Endodermal cell (in vitro differentiated cells): ENCODE results near the gene SLC35D2. TPM values are rescaled to one million over a fixed set of nuclear protein-coding genes. Genes with fewer than 3 reads are reported as not detected.
"Not testable (repeated sequence)": the region's sequence is repeated elsewhere in the genome, so short reads cannot be mapped to it uniquely, and the experiment has no call there.

Experiments used
- DNase-seq: peaks from one replicate; pipeline ENCODE4 v3.0.0-alpha.2; 2017
- H3K27ac ChIP-seq: 2 replicates; pipeline ENCODE4 v1.5.1; 2013; ENCODE audit warnings: mild to moderate bottlenecking, low read depth, low read length, moderate library complexity
- H3K27me3 ChIP-seq: 2 replicates; pipeline ENCODE4 v1.6.1; 2013; ENCODE audit warnings: mild to moderate bottlenecking, low read length, moderate library complexity; ENCODE audit not compliant: insufficient read depth, control insufficient read depth, poor library complexity, severe bottlenecking
- H3K36me3 ChIP-seq: 2 replicates; pipeline ENCODE4 v1.7.0; 2013; ENCODE audit warnings: mild to moderate bottlenecking, low read length, moderate library complexity; ENCODE audit not compliant: control insufficient read depth, insufficient read depth
- H3K4me1 ChIP-seq: one replicate; pipeline ENCODE4 v1.7.0; 2013; ENCODE audit warnings: low read length; ENCODE audit not compliant: control insufficient read depth, insufficient read depth
- H3K4me3 ChIP-seq: 2 replicates; pipeline ENCODE4 v1.5.1; 2013; ENCODE audit warnings: mild to moderate bottlenecking, low read length, moderate library complexity
- H3K9ac ChIP-seq: 2 replicates; pipeline ENCODE4 v1.6.1; 2013; ENCODE audit warnings: mild to moderate bottlenecking, low read length, moderate library complexity; ENCODE audit not compliant: poor library complexity, severe bottlenecking; ENCODE audit errors: extremely low read depth
- H3K9me3 ChIP-seq: 2 replicates; pipeline ENCODE4 v1.6.1; 2013; ENCODE audit warnings: mild to moderate bottlenecking, low read length, moderate library complexity; ENCODE audit not compliant: control insufficient read depth
- H3K27ac Mint-ChIP-seq: 2 replicates; pipeline ENCODE4 v1.8.0; 2020; ENCODE audit warnings: mixed read lengths
- H3K27me3 Mint-ChIP-seq: 2 replicates; pipeline ENCODE4 v1.8.0; 2021; ENCODE audit warnings: mild to moderate bottlenecking, mixed read lengths; ENCODE audit not compliant: insufficient read depth
- H3K36me3 Mint-ChIP-seq: 2 replicates; pipeline ENCODE4 v1.8.0; 2020; ENCODE audit warnings: low read depth, mixed read lengths
- H3K4me1 Mint-ChIP-seq: 2 replicates; pipeline ENCODE4 v1.8.0; 2020; ENCODE audit warnings: mixed read lengths
- H3K4me3 Mint-ChIP-seq: 2 replicates; pipeline ENCODE4 v1.8.0; 2020; ENCODE audit warnings: mild to moderate bottlenecking, moderate library complexity, mixed read lengths
- H3K9me3 Mint-ChIP-seq: 2 replicates; pipeline ENCODE4 v1.8.0; 2020; ENCODE audit warnings: mild to moderate bottlenecking, mixed read lengths
- CTCF ChIP-seq: fragments of 200-600 bp; sonication (generic); conservative IDR thresholded peaks from 2 replicates; pipeline ENCODE4 v1.5.0; 2021; ENCODE audit warnings: antibody characterized with exemption, mild to moderate bottlenecking
- WGBS, 2 experiments: methylation state at CpG; one replicate each; pipeline versions ENCODE4 v1.1.5 to v1.1.7; 2013; ENCODE audit warnings: missing lambda C conversion rate in 2 of 2, mixed read lengths in 1 of 2; ENCODE audit not compliant: insufficient coverage in 1 of 2, insufficient read length in 1 of 2; 5-methylcytosine and 5-hydroxymethylcytosine counted together
- total RNA-seq, 2 donors: library from RNA; stranded (reverse); fragmentation: NEBNext Ultra II Directional in 1 of 2; extraction: Animal tissue kit (Norgen Biotek cat#: 25700) in 1 of 2; gene quantifications; 2 replicates in 1 of 2; 3 replicates in 1 of 2; pipeline ENCODE4 v1.2.1, GENCODE V29; 2021

SLC35D2 gene
- total RNA-seq, 2 donors from 2014 or later = 31.9 to 36.2 TPM

GRCh38 chr9:96361668-96362067 is 21.8 kb downstream of the SLC35D2 start:
- no peak for TF ChIP-seq CTCF
- Histone ChIP-seq H3K4me3 (no peak overlapping the region), H3K36me3 (peaks cover 38% of the 10 kb centered on the region), H3K9me3 (no peaks in the 10 kb centered on the region), H3K27me3 (no peaks in the 10 kb centered on the region), H3K27ac (no peak overlapping the region), H3K9ac (no peak overlapping the region), H3K4me1 (no peaks in the 10 kb centered on the region)
- WGBS, 2 experiments = 92 to 96% methylated on average over 3 to 6 of the region's 6 CpGs
- Mint-ChIP-seq H3K36me3 (peaks cover 42% of the 10 kb centered on the region), H3K4me3 (no peak overlapping the region), H3K4me1 (no peaks in the 10 kb centered on the region), H3K27me3 (no peaks in the 10 kb centered on the region), H3K9me3 (no peaks in the 10 kb centered on the region), H3K27ac (no peak overlapping the region)
- no peak for DNase-seq

GRCh38 chr9:96360976-96361375 is 22.5 kb downstream of the SLC35D2 start:
- Mint-ChIP-seq H3K27ac (no peak overlapping the region), H3K27me3 (no peaks in the 10 kb centered on the region), H3K4me1 (no peaks in the 10 kb centered on the region), H3K9me3 (no peaks in the 10 kb centered on the region), H3K36me3 (peaks cover 44% of the 10 kb centered on the region), H3K4me3 (no peak overlapping the region)
- 94 to 100% methylated on average over 2 of the region's 2 CpGs for WGBS, 2 experiments
- Histone ChIP-seq H3K4me3 (no peak overlapping the region), H3K4me1 (no peaks in the 10 kb centered on the region), H3K9me3 (no peaks in the 10 kb centered on the region), H3K27me3 (no peaks in the 10 kb centered on the region), H3K9ac (no peak overlapping the region), H3K27ac (no peak overlapping the region), H3K36me3 (peaks cover 45% of the 10 kb centered on the region)
- no peak for TF ChIP-seq CTCF
- no peak for DNase-seq

GRCh38 chr9:96360523-96360922 is 23.0 kb downstream of the SLC35D2 start:
- not testable (repeated sequence) for H3K9me3 ChIP-seq, H3K4me3 ChIP-seq, H3K27ac ChIP-seq, H3K4me3 Mint-ChIP-seq, H3K9ac ChIP-seq, DNase-seq, H3K27ac Mint-ChIP-seq, H3K9me3 Mint-ChIP-seq, H3K4me1 Mint-ChIP-seq, H3K27me3 Mint-ChIP-seq, H3K4me1 ChIP-seq, H3K27me3 ChIP-seq
- H3K36me3 ChIP-seq = peaks cover 48% of the 10 kb centered on the region
- WGBS, 2 experiments = 93% methylated on average over 5 of the region's 6 CpGs; no CpG with 5 or more reads in 1 of the 2 experiments
- H3K36me3 Mint-ChIP-seq = peaks cover 46% of the 10 kb centered on the region

- DNase-seq = no peak
- 85% methylated on average over 1 of the region's 1 CpG; no CpG with 5 or more reads in 1 of the 2 experiments for WGBS, 2 experiments
- H3K27me3 Mint-ChIP-seq = no peaks in the 10 kb centered on the region
- H3K4me1 ChIP-seq = no peaks in the 10 kb centered on the region
- no peak overlapping the region for H3K4me3 ChIP-seq
- H3K27me3 ChIP-seq = no peaks in the 10 kb centered on the region
- peaks cover 5% of the 10 kb centered on the region for H3K4me1 Mint-ChIP-seq
- H3K36me3 Mint-ChIP-seq = peaks cover 27% of the 10 kb centered on the region
- H3K36me3 ChIP-seq = peaks cover 11% of the 10 kb centered on the region
- TF ChIP-seq CTCF = no peak
- H3K9ac ChIP-seq = no peak overlapping the region
- H3K4me3 Mint-ChIP-seq = no peak overlapping the region
- H3K9me3 ChIP-seq = peaks cover 7% of the 10 kb centered on the region
- H3K9me3 Mint-ChIP-seq = peaks cover 6% of the 10 kb centered on the region
- no peak overlapping the region for H3K27ac Mint-ChIP-seq
- peak overlapping the region; percentile 26 for H3K27ac ChIP-seq
Measured at GRCh38 chr9:96350866-96351265, 32.6 kb downstream of the SLC35D2 start.
